ENCODE data around the gene TACC2. TPM values are rescaled to one million over a fixed set of nuclear protein-coding genes. Genes with fewer than 3 reads are reported as not detected.

TACC2 gene
- total and polyA plus RNA-seq, 2 experiments from 2014 or later = 30.8 to 35.9 TPM

GRCh38 chr10:122010405-122011050, 21.6 kb downstream of the TACC2 start (continued):
- no peak for TF ChIP-seq POLR2AphosphoS5 (IDR thresholded peaks at IDR 0.05; ENCODE audit: low read depth)
- TF ChIP-seq CTCF (conservative IDR thresholded peaks at IDR 0.05; ENCODE audit: low read depth in 2 of 2) = no peak

- Mint-ChIP-seq H3K27me3 (ENCODE audit: insufficient read depth, low read depth, poor library complexity) (peaks cover 4% of the 10 kb centered on the region), H3K4me1 (no peaks in the 10 kb centered on the region), H3K27ac (no peak overlapping the region), H3K9me3 (no peaks in the 10 kb centered on the region), H3K36me3 (ENCODE audit: low read depth) (no peaks in the 10 kb centered on the region), H3K4me3 (no peak overlapping the region)
- Histone ChIP-seq H3K4me1 (ENCODE audit: insufficient read depth) (no peaks in the 10 kb centered on the region), H3K4me2 (no peak overlapping the region), H3K27ac (ENCODE audit: low read depth) (no peak overlapping the region), H4K20me1 (replicated peaks; ENCODE audit: insufficient read depth) (no peaks in the 10 kb centered on the region), H2AFZ (no peak overlapping the region), H3K9me2 (ENCODE audit: insufficient read depth) (no peaks in the 10 kb centered on the region), H3F3A (replicated peaks; ENCODE audit: low read depth) (no peaks in the 10 kb centered on the region), H3K27me3 (ENCODE audit: insufficient read depth) (no peaks in the 10 kb centered on the region), H3K36me3 (ENCODE audit: insufficient read depth) (no peaks in the 10 kb centered on the region), H3K79me2 (replicated peaks; ENCODE audit: insufficient read depth) (no peaks in the 10 kb centered on the region), H3K4me3 (no peak overlapping the region)
- ATAC-seq = no peak
- no peak for DNase-seq (ENCODE audit: low spot score)
- TF ChIP-seq EZH2phosphoT487 (IDR thresholded peaks at IDR 0.05; ENCODE audit: unreplicated experiment) = no peak
- TF ChIP-seq EZH2 (IDR thresholded peaks at IDR 0.05; ENCODE audit: low read depth, unreplicated experiment) = no peak
- TF ChIP-seq POLR2AphosphoS5 (IDR thresholded peaks at IDR 0.05; ENCODE audit: low read depth) = no peak
- no peak for TF ChIP-seq CREB1 (CRISPR knock-in tag; IDR thresholded peaks at IDR 0.05; ENCODE audit: low read depth)
- no peak for TF ChIP-seq ZNF114 (CRISPR knock-in tag; IDR thresholded peaks at IDR 0.05)
- TF ChIP-seq REST (IDR thresholded peaks at IDR 0.05; ENCODE audit: unreplicated experiment) = no peak
- TF ChIP-seq JUNB (IDR thresholded peaks at IDR 0.05; ENCODE audit: unreplicated experiment) = no peak
- TF ChIP-seq CTCF (conservative IDR thresholded peaks at IDR 0.05; ENCODE audit: low read depth in 2 of 2) = no peak
- TF ChIP-seq NANOG (IDR thresholded peaks at IDR 0.05; ENCODE audit: borderline replicate concordance) = no peak
- TF ChIP-seq ZNF331 (CRISPR knock-in tag; IDR thresholded peaks at IDR 0.05; ENCODE audit: low read depth) = no peak
- no peak for TF ChIP-seq ZNF462 (CRISPR knock-in tag; IDR thresholded peaks at IDR 0.05)
Measured at GRCh38 chr10:122012731-122013130, 23.8 kb downstream of the TACC2 start.
